SK-N-SH treated with all-trans-retinoic acid at 6 μM for 48 hours (cell line): ENCODE results near the gene CACNA1A.

ENCODE experiments used
- ATAC-seq: fragments of 200-7000 bp; cut with Tn5 transposase; 3 replicates; pipeline ENCODE4 v1.9.1; 2020; ENCODE audit warnings: mild to moderate bottlenecking, moderate library complexity
- ARNTL ChIP-seq: fragments of 450-650 bp; formaldehyde crosslinking; IDR thresholded peaks from 2 replicates; pipeline ENCODE4 v1.5.0; 2020; ENCODE audit warnings: low read depth, mild to moderate bottlenecking, moderate library complexity, borderline replicate concordance
- CREB5 ChIP-seq: fragments of 250-450 bp; sonication (Bioruptor Pico); IDR thresholded peaks from 2 replicates; pipeline ENCODE4 v1.5.1; 2020; ENCODE audit warnings: low read depth, mild to moderate bottlenecking, moderate library complexity
- CSDC2 ChIP-seq: fragments of 250-450 bp; sonication (Bioruptor Pico); IDR thresholded peaks from 2 replicates; pipeline ENCODE4 v1.5.0; 2020; ENCODE audit warnings: mild to moderate bottlenecking, moderate library complexity
- CSRNP3 ChIP-seq: fragments of 250-450 bp; sonication (Bioruptor Pico); IDR thresholded peaks from 2 replicates; pipeline ENCODE4 v1.5.1; 2021; ENCODE audit warnings: mild to moderate bottlenecking, moderate library complexity
- ESRRG ChIP-seq: fragments of 250-450 bp; sonication (Bioruptor Pico); IDR thresholded peaks from 2 replicates; pipeline ENCODE4 v1.6.1; 2021; ENCODE audit warnings: mild to moderate bottlenecking
- GLIS3 ChIP-seq: fragments of 250-450 bp; sonication (Bioruptor Pico); IDR thresholded peaks from 2 replicates; pipeline ENCODE4 v1.5.0; 2020; ENCODE audit warnings: mild to moderate bottlenecking, moderate library complexity
- ISL1 ChIP-seq: fragments of 250-450 bp; sonication (Bioruptor Pico); IDR thresholded peaks from 2 replicates; pipeline ENCODE4 v2.1.2; 2022; ENCODE audit warnings: mild to moderate bottlenecking, moderate library complexity
- OSR1 ChIP-seq: fragments of 250-450 bp; sonication (Bioruptor Pico); IDR thresholded peaks from 2 replicates; pipeline ENCODE4 v1.8.0; 2022; ENCODE audit warnings: moderate library complexity, mild to moderate bottlenecking, inconsistent platforms
- PATZ1 ChIP-seq: fragments of 250-450 bp; sonication (Bioruptor Pico); IDR thresholded peaks from 2 replicates; pipeline ENCODE4 v1.8.0; 2020; ENCODE audit warnings: mild to moderate bottlenecking, moderate library complexity, borderline replicate concordance
- POU6F1 ChIP-seq: fragments of 250-450 bp; sonication (Bioruptor Pico); IDR thresholded peaks from 2 replicates; pipeline ENCODE4 v1.8.0; 2021; ENCODE audit warnings: low read depth, mild to moderate bottlenecking, moderate library complexity, borderline replicate concordance
- PPARA ChIP-seq: fragments of 250-450 bp; sonication (Bioruptor Pico); IDR thresholded peaks from 2 replicates; pipeline ENCODE4 v1.5.0; 2020; ENCODE audit warnings: mild to moderate bottlenecking, borderline replicate concordance
- SNAI2 ChIP-seq: fragments of 250-450 bp; sonication (Bioruptor Pico); IDR thresholded peaks from 2 replicates; pipeline ENCODE4 v1.5.0; 2020; ENCODE audit warnings: mild to moderate bottlenecking, moderate library complexity
- TCF4 ChIP-seq: fragments of 250-450 bp; sonication (Bioruptor Pico); IDR thresholded peaks from 2 replicates; pipeline ENCODE4 v1.8.0; 2021; ENCODE audit warnings: mild to moderate bottlenecking, moderate library complexity, borderline replicate concordance
- TOX ChIP-seq: fragments of 250-450 bp; sonication (Bioruptor Pico); IDR thresholded peaks from 2 replicates; pipeline ENCODE4 v1.8.0; 2021; ENCODE audit warnings: mild to moderate bottlenecking, moderate library complexity, borderline replicate concordance
- TSHZ2 ChIP-seq: fragments of 250-450 bp; sonication (Bioruptor Pico); IDR thresholded peaks from 2 replicates; pipeline ENCODE4 v1.5.0; 2020; ENCODE audit warnings: mild to moderate bottlenecking, moderate library complexity
- ZC3H10 ChIP-seq: fragments of 250-450 bp; sonication (Bioruptor Pico); IDR thresholded peaks from 2 replicates; pipeline ENCODE4 v1.5.1; 2021; ENCODE audit warnings: mild to moderate bottlenecking, moderate library complexity
- ZFP3 ChIP-seq: fragments of 250-450 bp; sonication (Bioruptor Pico); IDR thresholded peaks from 2 replicates; pipeline ENCODE4 v1.5.0; 2020; ENCODE audit warnings: mild to moderate bottlenecking, moderate library complexity
- ZFP30 ChIP-seq: fragments of 450-650 bp; formaldehyde crosslinking; IDR thresholded peaks from 2 replicates; pipeline ENCODE4 v1.5.0; 2022; ENCODE audit warnings: mild to moderate bottlenecking, moderate library complexity
- ZNF565 ChIP-seq: fragments of 450-650 bp; formaldehyde crosslinking; conservative IDR thresholded peaks from 2 replicates; pipeline ENCODE4 v1.5.0; 2020; ENCODE audit warnings: low read depth, mild to moderate bottlenecking, moderate library complexity
- ZNF70 ChIP-seq: fragments of 450-650 bp; formaldehyde crosslinking; IDR thresholded peaks from 2 replicates; pipeline ENCODE4 v1.5.0; 2020; ENCODE audit warnings: mild to moderate bottlenecking, moderate library complexity
- ZNF8 ChIP-seq: fragments of 450-650 bp; formaldehyde crosslinking; IDR thresholded peaks from 2 replicates; pipeline ENCODE4 v1.5.0; 2020; ENCODE audit warnings: mild to moderate bottlenecking, moderate library complexity

Gene CACNA1A

GRCh38 chr19:13484166-13484565, 22.1 kb downstream of the CACNA1A start (continued):
- TF ChIP-seq PATZ1 (CRISPR knock-in tag) (no peak), CSDC2 (CRISPR knock-in tag) (no peak), ZFP3 (CRISPR knock-in tag) (no peak)

GRCh38 chr19:13483215-13483614, 23.1 kb downstream of the CACNA1A start:
- no peak for TF ChIP-seq ZNF8 (CRISPR knock-in tag)
- no peak for TF ChIP-seq OSR1 (CRISPR knock-in tag)
- no peak for TF ChIP-seq CREB5 (CRISPR knock-in tag)
- TF ChIP-seq GLIS3 (CRISPR knock-in tag): no peak
- TF ChIP-seq SNAI2: no peak
- TF ChIP-seq POU6F1: no peak
- no peak for TF ChIP-seq ISL1 (CRISPR knock-in tag)
- TF ChIP-seq ZC3H10: no peak
- TF ChIP-seq CSRNP3: no peak
- no peak for TF ChIP-seq ARNTL
- TF ChIP-seq CSDC2 (CRISPR knock-in tag): no peak
- no peak for TF ChIP-seq ZFP30
- ATAC-seq: no peak

GRCh38 chr19:13478576-13478975, 27.7 kb downstream of the CACNA1A start:
- no peak for TF ChIP-seq TOX (CRISPR knock-in tag)
- TF ChIP-seq PPARA (CRISPR knock-in tag): no peak
- ATAC-seq: no peak

GRCh38 chr19:13476071-13476470, 30.2 kb downstream of the CACNA1A start:
- no peak for ATAC-seq
- TF ChIP-seq TOX (CRISPR knock-in tag) (no peak), ZFP3 (CRISPR knock-in tag) (no peak), TSHZ2 (CRISPR knock-in tag) (no peak), PPARA (CRISPR knock-in tag) (no peak), ZNF8 (CRISPR knock-in tag) (no peak), PATZ1 (CRISPR knock-in tag) (no peak), ZNF565 (CRISPR knock-in tag) (no peak), ESRRG (CRISPR knock-in tag) (no peak), ARNTL (no peak), ZC3H10 (no peak), TCF4 (CRISPR knock-in tag) (no peak), POU6F1 (no peak), ZFP30 (no peak), GLIS3 (CRISPR knock-in tag) (no peak), SNAI2 (no peak), CSRNP3 (no peak), OSR1 (CRISPR knock-in tag) (no peak), ZNF70 (CRISPR knock-in tag) (no peak), ISL1 (CRISPR knock-in tag) (no peak)
- TF ChIP-seq, all 23 proteins: peak for 0
